RCC 7860 (cell line): Measurements from ENCODE around the gene CERS1.

Experiments used
- DNase-seq: peaks from one replicate; pipeline ENCODE4 v3.0.0-alpha.2; 2015; ENCODE audit warnings: low spot score
- FAIRE-seq: peaks from 2 replicates; lab custom pipeline; 2012; peaks lifted over from hg19 to GRCh38; lab: Jason Lieb, UNC

Gene CERS1

GRCh38 chr19:18876865-18877264 is 19.1 kb downstream of the CERS1 start:
- FAIRE-seq (no peak), DNase-seq (no peak)

- DNase-seq (no peak), FAIRE-seq (no peak)
Observed at GRCh38 chr19:18875726-18876125, 20.2 kb downstream of the CERS1 start.

GRCh38 chr19:18871543-18871942 is 24.4 kb downstream of the CERS1 start:
- no peak for DNase-seq
- FAIRE-seq: no peak

GRCh38 chr19:18870531-18871172 is 25.3 kb downstream of the CERS1 start:
- FAIRE-seq (no peak), DNase-seq (no peak)

- FAIRE-seq (no peak), DNase-seq (no peak)
Observed at GRCh38 chr19:18869781-18870530, 26.0 kb downstream of the CERS1 start.

- FAIRE-seq: no peak
- DNase-seq: no peak
Observed at GRCh38 chr19:18869023-18869618, 26.8 kb downstream of the CERS1 start.

- no peak for DNase-seq
- no peak for FAIRE-seq
Observed at GRCh38 chr19:18868380-18869022, 27.5 kb downstream of the CERS1 start.

- DNase-seq: no peak
- no peak for FAIRE-seq
Observed at GRCh38 chr19:18867751-18868150, 28.2 kb downstream of the CERS1 start.

- DNase-seq: no peak
- no peak for FAIRE-seq
Observed at GRCh38 chr19:18867199-18867598, 28.8 kb downstream of the CERS1 start.

GRCh38 chr19:18866800-18867123 is 29.2 kb downstream of the CERS1 start:
- DNase-seq (no peak), FAIRE-seq (no peak)

GRCh38 chr19:18865973-18866799 is 29.8 kb downstream of the CERS1 start:
- DNase-seq (peak; percentile 25), FAIRE-seq (no peak)

- FAIRE-seq (no peak), DNase-seq (no peak)
Observed at GRCh38 chr19:18865106-18865972, 30.6 kb downstream of the CERS1 start.

- no peak for DNase-seq
- FAIRE-seq: no peak
Observed at GRCh38 chr19:18863843-18864362, 32.1 kb downstream of the CERS1 start.

GRCh38 chr19:18862976-18863842 is 32.7 kb downstream of the CERS1 start:
- FAIRE-seq (no peak), DNase-seq (no peak)

GRCh38 chr19:18861917-18862316 is 34.0 kb downstream of the CERS1 start:
- FAIRE-seq (no peak), DNase-seq (no peak)

GRCh38 chr19:18861235-18861634 is 34.7 kb downstream of the CERS1 start:
- DNase-seq (no peak), FAIRE-seq (no peak)

GRCh38 chr19:18860725-18861124 is 35.2 kb downstream of the CERS1 start:
- no peak for DNase-seq
- FAIRE-seq: no peak

GRCh38 chr19:18860302-18860700 is 35.7 kb downstream of the CERS1 start:
- DNase-seq (no peak), FAIRE-seq (no peak)
